ENCODE results near the gene TRIM69. TPM values are rescaled to one million over a fixed set of nuclear protein-coding genes. Genes with fewer than 3 reads are reported as not detected.
"Not testable (repeated sequence)": the region's sequence is repeated elsewhere in the genome, so short reads cannot be mapped to it uniquely, and the experiment has no call there.

The TRIM69 gene
- total and polyA plus RNA-seq, 11 donors: 32.6 to 122 (median 57.2) TPM

- no peaks in the 10 kb centered on the region for H3K27me3 ChIP-seq
- H3K27ac ChIP-seq: peak overlapping the region; percentile 48 to 100 (median 99)
- DNase-seq (peak in 3 of 5 donors; percentile 52 to 58 (median 56)), ATAC-seq (peak; percentile 11 to 39 (median 35))
- H3K9me3 ChIP-seq: no peaks in the 10 kb centered on the region
- intact Hi-C loops (cut with DNase I): loop anchor here in 3 of 10 donors (1.0 to 2.0 kb wide), 2 partner anchors 15 to 16 kb away; partner anchors contain the start of genes B2M (in 1 of the 3) and PATL2 (in 1 of the 3)
- peak overlapping the region in 9 of 12 donors; percentile 10 to 43 (median 19) for H3K4me3 ChIP-seq
- H3K36me3 ChIP-seq: peaks cover 0 to 9% (median 4%) of the 10 kb centered on the region in 9 donors
- peaks cover 3 to 85% (median 41%) of the 10 kb centered on the region in 12 donors for H3K4me1 ChIP-seq
- TF ChIP-seq CTCF (IDR thresholded peaks at IDR 0.05) (no peak), POLR2A (IDR thresholded peaks at IDR 0.05) (no peak)
- 34 to 55% (median 46%) methylated on average over 5 of the region's 5 CpGs for WGBS, 4 donors
These were observed 9.5 kb upstream of the TRIM69 start for GRCh38 chr15:44726568-44727484.

GRCh38 chr15:44727485-44728231, 8.7 kb upstream of the TRIM69 start:
- intact Hi-C loops (cut with DNase I): loop anchor here in 5 of 10 donors (2.0 kb wide), 3 partner anchors 15 to 65 kb away; partner anchors contain the start of genes B2M (in 3 of the 5), PATL2 (in 3 of the 5) and SPG11 (in 3 of the 5)
- DNase-seq: no peak
- Histone ChIP-seq H3K36me3 (peaks cover 0 to 16% (median 11%) of the 10 kb centered on the region in 9 donors), H3K27ac (peak overlapping the region; percentile 80 to 100 (median 99)), H3K9me3 (no peaks in the 10 kb centered on the region), H3K27me3 (no peaks in the 10 kb centered on the region), H3K4me3 (peak overlapping the region in 7 of 12 donors; percentile 43 to 92 (median 81)), H3K4me1 (peaks cover 3 to 85% (median 43%) of the 10 kb centered on the region in 12 donors)
- 85 to 90% (median 87%) methylated on average over 6 of the region's 6 CpGs for WGBS, 4 donors
- TF ChIP-seq POLR2A (IDR thresholded peaks at IDR 0.05) (no peak), CTCF (IDR thresholded peaks at IDR 0.05) (no peak)
- ATAC-seq: no peak

DNA sequence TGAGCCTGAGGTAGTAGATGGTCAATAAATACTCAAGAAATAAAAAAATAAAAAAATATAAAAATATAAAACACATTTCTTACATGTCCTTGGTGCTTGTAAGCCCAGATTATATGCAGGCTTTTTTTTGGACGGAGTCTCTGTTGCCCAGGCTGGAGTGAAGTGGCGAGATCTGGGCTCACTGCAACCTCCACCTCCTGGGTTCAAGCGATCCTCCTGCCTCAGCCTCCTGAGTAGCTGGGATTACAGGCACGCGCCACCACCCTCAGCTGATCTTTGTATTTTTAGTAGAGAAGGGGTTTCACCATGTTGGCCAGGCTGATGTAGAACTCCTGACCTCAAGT, 8.1 kb upstream of the TRIM69 start:
- Histone ChIP-seq H3K27ac (peak overlapping the region; percentile 80 to 100 (median 99)), H3K4me3 (peak overlapping the region in 10 of 12 donors; percentile 43 to 92 (median 82)), H3K36me3 (peaks cover 0 to 16% (median 11%) of the 10 kb centered on the region in 9 donors), H3K4me1 (peaks cover 3 to 81% (median 43%) of the 10 kb centered on the region in 12 donors)
- DNase-seq, H3K27me3 ChIP-seq, H3K9me3 ChIP-seq, ATAC-seq: not testable (repeated sequence)
- intact Hi-C loops (cut with DNase I): loop anchor here in 5 of 10 donors (2.0 kb wide), 3 partner anchors 15 to 65 kb away; partner anchors contain the start of genes SPG11 (in 3 of the 5), B2M (in 2 of the 5) and PATL2 (in 2 of the 5)
- WGBS, 4 donors: 62 to 77% (median 69%) methylated on average over 5 of the region's 5 CpGs

All from heart left ventricle (tissue), 16 donors.